Measurements from ENCODE around the gene LCN12. TPM values are rescaled to one million over a fixed set of nuclear protein-coding genes. Genes with fewer than 3 reads are reported as not detected.

The LCN12 gene
- polyA plus RNA-seq, 1 of the 3 experiments (the other 2 are of a cell fraction), result 0.87 TPM

GRCh38 chr9:136949817-136950655, 2.0 kb upstream of the LCN12 start:
- peak; percentile 100 for DNase-seq
- H4K20me1 ChIP-seq (ENCODE audit: insufficient read depth), result no peaks in the 10 kb centered on the region
- peak overlapping the region; percentile 97 for H3K4me2 ChIP-seq
- H3K4me3 ChIP-seq (ENCODE audit: low read depth in 2 of 2, low read length in 1 of 2), result peak overlapping the region; percentile 62 to 67
- H3K9me3 ChIP-seq, result no peaks in the 10 kb centered on the region
- H3K36me3 ChIP-seq (replicated peaks in 1 of 2; ENCODE audit: control insufficient read depth in 1 of 2, insufficient read depth in 2 of 2, low read length in 1 of 2), result no peaks in the 10 kb centered on the region
- POLR2A ChIA-PET, result interaction anchor here (0.6 to 1.8 kb wide), 4 partner anchors 23 to 292 kb away, joined by 3 to 7 read pairs (median 4); no protein-coding TSS in a partner anchor
- no peaks in the 10 kb centered on the region for H3F3A ChIP-seq (replicated peaks; ENCODE audit: insufficient read depth)
- no peaks in the 10 kb centered on the region for H3K9me2 ChIP-seq
- H3K79me2 ChIP-seq (ENCODE audit: insufficient read depth), result no peaks in the 10 kb centered on the region
- H3K27me3 ChIP-seq (ENCODE audit: insufficient read depth), result no peaks in the 10 kb centered on the region
- WGBS (ENCODE audit: low lambda C conversion rate), result 27% methylated on average over 7 of the region's 63 CpGs
- TF ChIP-seq SMC3 (IDR thresholded peaks at IDR 0.05; ENCODE audit: low read depth, low read length) (no peak; the same call in 1 of the 2 replicates), GATA2 (CRISPR knock-in tag; IDR thresholded peaks at IDR 0.05) (no peak), POLR2AphosphoS5 (IDR thresholded peaks at IDR 0.05; ENCODE audit: low read depth, low read length) (peak; percentile 71), USF1 (IDR thresholded peaks at IDR 0.05; ENCODE audit: borderline replicate concordance, low read depth) (peak; percentile 99), IRF3 (IDR thresholded peaks at IDR 0.05; ENCODE audit: low read depth, low read length) (peak; percentile 76; the same call in 1 of the 2 replicates), NRF1 (IDR thresholded peaks at IDR 0.05; ENCODE audit: low read depth, low read length) (0 out of 2 replicates have a peak, but pooled peaks have one; percentile 7), USF2 (IDR thresholded peaks at IDR 0.05; ENCODE audit: borderline replicate concordance, low read depth, low read length) (peak; percentile 90), CHD2 (IDR thresholded peaks at IDR 0.05; ENCODE audit: low read length, partially characterized antibody) (peak; percentile 84), GABPA (IDR thresholded peaks at IDR 0.05; ENCODE audit: low read depth) (no peak), MAX (IDR thresholded peaks at IDR 0.05; ENCODE audit: low read depth) (0 out of 2 replicates have a peak, but pooled peaks have one; percentile 24), RCOR1 (IDR thresholded peaks at IDR 0.05; ENCODE audit: low read length) (peak; percentile 34)
- CTCF ChIA-PET, result interaction anchor here (0.6 to 13.2 kb wide), 8 partner anchors 10 to 188 kb away, joined by 3 to 350 read pairs (median 4); partner anchors contain the start of genes ABCA2, FUT7 and NPDC1
- peak overlapping the region; percentile 48; the same call in 1 of the 2 replicates for H3K9ac ChIP-seq
- peak overlapping the region in 1 of 2 experiments; percentile 94; a peak in 2 of 4 replicates for H3K27ac ChIP-seq (ENCODE audit: low read depth in 2 of 2, low read length in 1 of 2)
- peak overlapping the region; percentile 88 for H2AFZ ChIP-seq (ENCODE audit: low read depth)
- peaks cover 0 to 30% of the 10 kb centered on the region in 2 experiments; a peak in 2 of 4 replicates for H3K4me1 ChIP-seq (ENCODE audit: control insufficient read depth in 1 of 2, insufficient read depth in 2 of 2, low read depth in 1 of 2, low read length in 1 of 2)

Measured in SK-N-SH (cell line).